Upper lobe of left lung (tissue), 4 donors: ENCODE results near the gene PKP1.

ENCODE experiments used
- CTCF ChIP-seq, 6 experiments: fragments of 450-650 bp in 4 of 6; fragments of 200-600 bp in 2 of 6; sonication (generic) in 2 of 6; IDR thresholded peaks; one replicate each; pipeline ENCODE4 v1.5.1; 2016 to 2019; ENCODE audit warnings: antibody characterized with exemption in 6 of 6
- POLR2A ChIP-seq, 4 donors: fragments of 450-650 bp; IDR thresholded peaks; one replicate each; pipeline ENCODE4 v1.5.1; 2016 to 2017; ENCODE audit warnings: antibody characterized with exemption in 4 of 4, mild to moderate bottlenecking in 2 of 4

- TF ChIP-seq CTCF (IDR thresholded peaks at IDR 0.05) (no peak), POLR2A (IDR thresholded peaks at IDR 0.05) (no peak)
These were observed 22.5 kb downstream of the PKP1 start for GRCh38 chr1:201305815-201306214.
